Activated CD4-positive, alpha-beta T cell treated with anti-CD3 and anti-CD28 coated beads for 4 hours (primary cell): ENCODE data around the gene LMF1.
"Not testable (repeated sequence)": the region's sequence is repeated elsewhere in the genome, so short reads cannot be mapped to it uniquely, and the experiment has no call there.

Source experiments
- DNase-seq, 2 donors: peaks; one replicate each; pipeline ENCODE4 v3.0.0-alpha.2; 2020

Gene LMF1

GRCh38 chr16:842711-843560 is 127.8 kb downstream of the LMF1 start:
- no peak for DNase-seq

- no peak for DNase-seq
These were observed 128.7 kb downstream of the LMF1 start for GRCh38 chr16:842061-842476.

- DNase-seq, result no peak
These were observed 129.2 kb downstream of the LMF1 start for GRCh38 chr16:841455-842060.

- DNase-seq, result no peak
These were observed 130.0 kb downstream of the LMF1 start for GRCh38 chr16:840561-841454.

- no peak for DNase-seq
These were observed 131.0 kb downstream of the LMF1 start for GRCh38 chr16:839643-840408.

- no peak for DNase-seq
These were observed 132.0 kb downstream of the LMF1 start for GRCh38 chr16:838741-839140.

GRCh38 chr16:836822-837221 is 134.0 kb downstream of the LMF1 start:
- DNase-seq, result not testable (repeated sequence)

GRCh38 chr16:836221-836620 is 134.6 kb downstream of the LMF1 start:
- no peak for DNase-seq

- DNase-seq, result no peak
These were observed 135.4 kb downstream of the LMF1 start for GRCh38 chr16:835373-835772.

GRCh38 chr16:833411-833810 is 137.4 kb downstream of the LMF1 start:
- no peak for DNase-seq

- DNase-seq, result no peak
These were observed 138.0 kb downstream of the LMF1 start for GRCh38 chr16:832652-833336.

GRCh38 chr16:831571-832413 is 139.0 kb downstream of the LMF1 start:
- DNase-seq, result no peak

- DNase-seq, result no peak
These were observed 139.8 kb downstream of the LMF1 start for GRCh38 chr16:830871-831570.

- no peak for DNase-seq
These were observed 140.5 kb downstream of the LMF1 start for GRCh38 chr16:830107-830870.

- no peak for DNase-seq
These were observed 141.9 kb downstream of the LMF1 start for GRCh38 chr16:828891-829290.

GRCh38 chr16:827513-827912 is 143.3 kb downstream of the LMF1 start:
- DNase-seq, result no peak

- DNase-seq, result no peak
These were observed 145.3 kb downstream of the LMF1 start for GRCh38 chr16:825341-826061.

- no peak for DNase-seq
These were observed 146.2 kb downstream of the LMF1 start for GRCh38 chr16:824601-825000.

GRCh38 chr16:824194-824593 is 146.6 kb downstream of the LMF1 start:
- DNase-seq, result no peak
